ENCODE data around the gene DEPP1.

Gene DEPP1

GRCh38 chr10:44932517-44933450 is 45.8 kb downstream of the DEPP1 start:
- H3K36me3 ChIP-seq (ENCODE audit: insufficient read depth, low read length) = no peaks in the 10 kb centered on the region
- no peaks in the 10 kb centered on the region for H3K9me3 ChIP-seq (ENCODE audit: low read length)
- no peak overlapping the region for H2AFZ ChIP-seq (ENCODE audit: low read depth, low read length)
- H3K4me1 ChIP-seq (ENCODE audit: insufficient read depth, low read length) = no peaks in the 10 kb centered on the region
- no peak overlapping the region for H3K4me3 ChIP-seq (ENCODE audit: low read length)
- peaks cover 2% of the 10 kb centered on the region for H3K27me3 ChIP-seq (ENCODE audit: insufficient read depth, low read length)

- H3K4me1 ChIP-seq (ENCODE audit: insufficient read depth, low read length) = no peaks in the 10 kb centered on the region
- H3K27me3 ChIP-seq (ENCODE audit: insufficient read depth, low read length) = peaks cover 2% of the 10 kb centered on the region
- H2AFZ ChIP-seq (ENCODE audit: low read depth, low read length) = no peak overlapping the region
- H3K36me3 ChIP-seq (ENCODE audit: insufficient read depth, low read length) = no peaks in the 10 kb centered on the region
- H3K9me3 ChIP-seq (ENCODE audit: low read length) = no peaks in the 10 kb centered on the region
- H3K4me3 ChIP-seq (ENCODE audit: low read length) = no peak overlapping the region
These were observed 46.7 kb downstream of the DEPP1 start for GRCh38 chr10:44931621-44932516.

GRCh38 chr10:44930904-44931620 is 47.5 kb downstream of the DEPP1 start:
- Histone ChIP-seq H3K36me3 (ENCODE audit: insufficient read depth, low read length) (no peaks in the 10 kb centered on the region), H3K4me1 (ENCODE audit: insufficient read depth, low read length) (no peaks in the 10 kb centered on the region), H2AFZ (ENCODE audit: low read depth, low read length) (no peak overlapping the region), H3K4me3 (ENCODE audit: low read length) (no peak overlapping the region), H3K9me3 (ENCODE audit: low read length) (no peaks in the 10 kb centered on the region), H3K27me3 (ENCODE audit: insufficient read depth, low read length) (peaks cover 2% of the 10 kb centered on the region)

- Histone ChIP-seq H3K36me3 (ENCODE audit: insufficient read depth, low read length) (no peaks in the 10 kb centered on the region), H3K4me1 (ENCODE audit: insufficient read depth, low read length) (no peaks in the 10 kb centered on the region), H3K4me3 (ENCODE audit: low read length) (no peak overlapping the region), H3K27me3 (ENCODE audit: insufficient read depth, low read length) (no peaks in the 10 kb centered on the region), H2AFZ (ENCODE audit: low read depth, low read length) (no peak overlapping the region), H3K9me3 (ENCODE audit: low read length) (no peaks in the 10 kb centered on the region)
These were observed 49.0 kb downstream of the DEPP1 start for GRCh38 chr10:44929356-44930255.

- Histone ChIP-seq H3K4me1 (ENCODE audit: insufficient read depth, low read length) (no peaks in the 10 kb centered on the region), H3K36me3 (ENCODE audit: insufficient read depth, low read length) (no peaks in the 10 kb centered on the region), H3K27me3 (ENCODE audit: insufficient read depth, low read length) (no peaks in the 10 kb centered on the region), H3K9me3 (ENCODE audit: low read length) (no peaks in the 10 kb centered on the region), H3K4me3 (ENCODE audit: low read length) (no peak overlapping the region), H2AFZ (ENCODE audit: low read depth, low read length) (no peak overlapping the region)
These were observed 50.1 kb downstream of the DEPP1 start for GRCh38 chr10:44928462-44928861.

- no peaks in the 10 kb centered on the region for H3K4me1 ChIP-seq (ENCODE audit: insufficient read depth, low read length)
- H3K36me3 ChIP-seq (ENCODE audit: insufficient read depth, low read length) = no peaks in the 10 kb centered on the region
- no peaks in the 10 kb centered on the region for H3K9me3 ChIP-seq (ENCODE audit: low read length)
- H2AFZ ChIP-seq (ENCODE audit: low read depth, low read length) = no peak overlapping the region
- H3K27me3 ChIP-seq (ENCODE audit: insufficient read depth, low read length) = no peaks in the 10 kb centered on the region
- H3K4me3 ChIP-seq (ENCODE audit: low read length) = no peak overlapping the region
These were observed 51.3 kb downstream of the DEPP1 start for GRCh38 chr10:44927352-44927751.

- no peak overlapping the region for H2AFZ ChIP-seq (ENCODE audit: low read depth, low read length)
- no peaks in the 10 kb centered on the region for H3K27me3 ChIP-seq (ENCODE audit: insufficient read depth, low read length)
- no peaks in the 10 kb centered on the region for H3K9me3 ChIP-seq (ENCODE audit: low read length)
- no peaks in the 10 kb centered on the region for H3K36me3 ChIP-seq (ENCODE audit: insufficient read depth, low read length)
- H3K4me3 ChIP-seq (ENCODE audit: low read length) = no peak overlapping the region
- H3K4me1 ChIP-seq (ENCODE audit: insufficient read depth, low read length) = no peaks in the 10 kb centered on the region
These were observed 51.8 kb downstream of the DEPP1 start for GRCh38 chr10:44926751-44927351.
